Ammon's horn (tissue), 1 donor: Measurements from ENCODE around the gene TSPAN9.
A peak's percentile ranks its signal among the peaks of the same experiment; 100 is the strongest.

ENCODE experiments used
- DNase-seq: peaks from one replicate; pipeline ENCODE4 v3.0.0-alpha.2; 2016; ENCODE audit warnings: low spot score

TSPAN9 gene

GRCh38 chr12:3205742-3206519 lies 128.8 kb downstream of the TSPAN9 start:
- no peak for DNase-seq

- DNase-seq = no peak
Observed at GRCh38 chr12:3206536-3207072, 129.4 kb downstream of the TSPAN9 start.

- no peak for DNase-seq
Observed at GRCh38 chr12:3207175-3207574, 130.0 kb downstream of the TSPAN9 start.

GRCh38 chr12:3207858-3208257 lies 130.7 kb downstream of the TSPAN9 start:
- no peak for DNase-seq

- DNase-seq = no peak
Observed at GRCh38 chr12:3213188-3213587, 136.0 kb downstream of the TSPAN9 start.

GRCh38 chr12:3213768-3214167 lies 136.6 kb downstream of the TSPAN9 start:
- DNase-seq = no peak

GRCh38 chr12:3214526-3215365 lies 137.6 kb downstream of the TSPAN9 start:
- no peak for DNase-seq

GRCh38 chr12:3215410-3215975 lies 138.3 kb downstream of the TSPAN9 start:
- DNase-seq = no peak

GRCh38 chr12:3216097-3216496 lies 138.9 kb downstream of the TSPAN9 start:
- DNase-seq = no peak

GRCh38 chr12:3216726-3217682 lies 139.8 kb downstream of the TSPAN9 start:
- DNase-seq = no peak

GRCh38 chr12:3217683-3218079 lies 140.5 kb downstream of the TSPAN9 start:
- no peak for DNase-seq

- DNase-seq = peak; percentile 40
Observed at GRCh38 chr12:3218228-3219171, 141.3 kb downstream of the TSPAN9 start.

GRCh38 chr12:3219233-3219632 lies 142.1 kb downstream of the TSPAN9 start:
- DNase-seq = no peak

GRCh38 chr12:3220382-3221321 lies 143.5 kb downstream of the TSPAN9 start:
- no peak for DNase-seq

GRCh38 chr12:3222306-3222705 lies 145.1 kb downstream of the TSPAN9 start:
- DNase-seq = no peak

- DNase-seq = no peak
Observed at GRCh38 chr12:3222979-3223378, 145.8 kb downstream of the TSPAN9 start.

- no peak for DNase-seq
Observed at GRCh38 chr12:3223601-3224529, 146.7 kb downstream of the TSPAN9 start.

GRCh38 chr12:3224530-3224903 lies 147.3 kb downstream of the TSPAN9 start:
- DNase-seq = no peak
